HCT116 (cell line): Measurements from ENCODE around the gene PALM2AKAP2. TPM values are rescaled to one million over a fixed set of nuclear protein-coding genes. Genes with fewer than 3 reads are reported as not detected.

Experiments
- ATAC-seq: fragments of 200-7000 bp; cut with Tn5 transposase; 2 replicates; pipeline ENCODE4 v1.9.1; 2020; ENCODE audit warnings: mild to moderate bottlenecking, moderate library complexity
- BruUV-seq: library from RNA; stranded (reverse); fragments of 400-500 nt; replicated peaks from 2 replicates; lab custom pipeline; 2021; lab: Mats Ljungman, UMichigan
- CTCF ChIA-PET: fragments of 300-600 bp; sonication (Branson Sonifier 250); formaldehyde crosslinking; loops from one replicate; lab custom pipeline; 2021; ENCODE audit warnings: antibody characterized with exemption; lab: Charles Lee
- POLR2A ChIA-PET: fragments of 300-600, 350-600 bp; sonication (Branson Sonifier 250); formaldehyde crosslinking; loops from one replicate; lab custom pipeline; 2021; ENCODE audit warnings: antibody characterized with exemption; lab: Charles Lee
- RAD21 ChIA-PET, 2 experiments: fragments of 300-600 bp; sonication (Branson Sonifier 250); formaldehyde crosslinking; loops; one replicate each; lab custom pipeline; 2023; ENCODE audit warnings: low total read pairs in 2 of 2; ENCODE audit not compliant: uncharacterized antibody in 2 of 2, unreplicated experiment in 2 of 2, low non-redundant PET in 1 of 2; lab: Charles Lee
- DNase-seq: peaks from one replicate; pipeline ENCODE4 v3.0.0-alpha.2; 2010; ENCODE audit warnings: low read depth, low spot score
- H2AFZ ChIP-seq: fragments of 200-600 bp; shearing (Covaris generic), sonication (generic); 2 replicates; pipeline ENCODE4 v1.6.1; 2017; ENCODE audit warnings: low read depth, mixed run types, mixed read lengths, antibody characterized with exemption, low read length; ENCODE audit not compliant: poor library complexity, severe bottlenecking
- H3K27ac ChIP-seq: 2 replicates; pipeline ENCODE4 v1.5.1; 2012; ENCODE audit warnings: low read depth, low read length
- H3K27me3 ChIP-seq: fragments of 200-600 bp; sonication (generic); 2 replicates; pipeline ENCODE4 v1.6.1; 2016; ENCODE audit warnings: mixed run types, low read length, mixed read lengths; ENCODE audit not compliant: insufficient read depth
- H3K36me3 ChIP-seq, 2 experiments: fragments of 200-500 bp in 1 of 2; fragments of 200-600 bp in 1 of 2; sonication (Bioruptor generic) in 1 of 2; sonication (generic) in 1 of 2; 2 replicates each; pipeline versions ENCODE4 v1.5.1 to v1.6.1; 2014 to 2016; ENCODE audit warnings: low read length in 2 of 2, inconsistent platforms in 1 of 2, mixed read lengths in 1 of 2, mixed run types in 1 of 2; ENCODE audit not compliant: insufficient read depth in 2 of 2, control insufficient read depth in 1 of 2
- H3K4me1 ChIP-seq, 2 experiments: fragments of 200-600 bp in 1 of 2; sonication (generic) in 1 of 2; 2 replicates each; pipeline versions ENCODE4 v1.5.1 to v1.6.1; 2012 to 2017; ENCODE audit warnings: low read length in 2 of 2, inconsistent platforms in 1 of 2, mild to moderate bottlenecking in 1 of 2, mixed read lengths in 1 of 2, mixed run types in 1 of 2, moderate library complexity in 1 of 2; ENCODE audit not compliant: insufficient read depth in 2 of 2, control insufficient read depth in 1 of 2
- H3K4me2 ChIP-seq: fragments of 200-600 bp; sonication (generic); 2 replicates; pipeline ENCODE4 v1.6.1; 2017; ENCODE audit warnings: mixed run types, low read length, mixed read lengths
- H3K4me3 ChIP-seq, 2 experiments: fragments of 200-600 bp in 1 of 2; sonication (generic) in 1 of 2; replicated peaks in 1 of 2; 2 replicates each; pipeline ENCODE4 v1.5.1; 2011 to 2016; ENCODE audit warnings: low read length in 2 of 2, control low read depth in 1 of 2, low read depth in 1 of 2, mild to moderate bottlenecking in 1 of 2, mixed read lengths in 1 of 2, mixed run types in 1 of 2
- H3K79me2 ChIP-seq: fragments of 200-600 bp; sonication (generic); 2 replicates; pipeline ENCODE4 v1.6.1; 2017; ENCODE audit warnings: mild to moderate bottlenecking, mixed run types, low read length, moderate library complexity, mixed read lengths; ENCODE audit not compliant: insufficient read depth
- H3K9ac ChIP-seq: fragments of 200-600 bp; sonication (generic); 2 replicates; pipeline ENCODE4 v1.6.1; 2016; ENCODE audit warnings: low read length, mixed read lengths
- H3K9me2 ChIP-seq: fragments of 200-600 bp; sonication (generic), shearing (Covaris generic); 2 replicates; pipeline ENCODE4 v1.6.1; 2017; ENCODE audit warnings: mixed run types, mild to moderate bottlenecking, moderate library complexity; ENCODE audit not compliant: insufficient read depth
- H3K9me3 ChIP-seq, 2 experiments: fragments of 200-500 bp in 1 of 2; fragments of 200-600 bp in 1 of 2; sonication (Bioruptor generic) in 1 of 2; sonication (generic) in 1 of 2; 2 replicates each; pipeline ENCODE4 v1.6.1; 2014 to 2017; ENCODE audit warnings: low read length in 2 of 2, mixed read lengths in 2 of 2, inconsistent platforms in 1 of 2, low read depth in 1 of 2, mild to moderate bottlenecking in 1 of 2, mixed run types in 1 of 2, moderate library complexity in 1 of 2; ENCODE audit not compliant: control insufficient read depth in 1 of 2, insufficient read depth in 1 of 2
- H4K20me1 ChIP-seq: fragments of 200-600 bp; sonication (generic), shearing (Covaris generic); 2 replicates; pipeline ENCODE4 v1.6.1; 2017; ENCODE audit warnings: mixed run types, mild to moderate bottlenecking, moderate library complexity; ENCODE audit not compliant: insufficient read depth
- ATF3 ChIP-seq: IDR thresholded peaks from 2 replicates; pipeline ENCODE4 v1.6.1; 2012
- CTCF ChIP-seq, 3 experiments: fragments of 200-600 bp in 1 of 3; sonication (generic) in 1 of 3; IDR thresholded peaks in 2 of 3; conservative IDR thresholded peaks in 1 of 3; 2 replicates each; pipeline ENCODE4 v1.5.1; 2012 to 2017; ENCODE audit warnings: low read depth in 2 of 3, low read length in 2 of 3, antibody characterized with exemption in 1 of 3, borderline replicate concordance in 1 of 3, control low read depth in 1 of 3, mild to moderate bottlenecking in 1 of 3, mixed read lengths in 1 of 3, mixed run types in 1 of 3, moderate library complexity in 1 of 3; ENCODE audit not compliant: insufficient read depth in 1 of 3
- EGR1 ChIP-seq: IDR thresholded peaks from 2 replicates; pipeline ENCODE4 v1.6.1; 2012; ENCODE audit warnings: low read depth
- ELF1 ChIP-seq: IDR thresholded peaks from 2 replicates; pipeline ENCODE4 v1.6.1; 2012; ENCODE audit warnings: low read depth, borderline replicate concordance
- EZH2 ChIP-seq: fragments of 200-600 bp; sonication (generic); IDR thresholded peaks from 2 replicates; pipeline ENCODE4 v1.6.1; 2017; ENCODE audit warnings: antibody characterized with exemption, mixed run types
- JUND ChIP-seq: IDR thresholded peaks from 2 replicates; pipeline ENCODE4 v1.6.1; 2012
- POLR2A ChIP-seq: IDR thresholded peaks from 2 replicates; pipeline ENCODE4 v1.7.0; 2011; ENCODE audit warnings: borderline replicate concordance; ENCODE audit not compliant: insufficient read depth, insufficient read length; ENCODE audit errors: extremely low read depth
- POLR2AphosphoS5 ChIP-seq: IDR thresholded peaks from 2 replicates; pipeline ENCODE4 v1.6.1; 2011; ENCODE audit warnings: mild to moderate bottlenecking, low read depth, low read length, moderate library complexity
- REST ChIP-seq: IDR thresholded peaks from 2 replicates; pipeline ENCODE4 v1.6.1; 2012; ENCODE audit warnings: low read depth
- SP1 ChIP-seq: IDR thresholded peaks from 2 replicates; pipeline ENCODE4 v1.6.1; 2012; ENCODE audit warnings: low read depth
- TCF7L2 ChIP-seq: IDR thresholded peaks from 2 replicates; pipeline ENCODE4 v1.7.0; 2011; ENCODE audit warnings: borderline replicate concordance, inconsistent platforms; ENCODE audit not compliant: insufficient read depth, insufficient read length; ENCODE audit errors: extremely low read depth
- ZBTB33 ChIP-seq: IDR thresholded peaks from 2 replicates; pipeline ENCODE4 v1.6.1; 2011; ENCODE audit warnings: mild to moderate bottlenecking, low read length, moderate library complexity; ENCODE audit not compliant: insufficient replicate concordance; ENCODE audit errors: extremely low read depth
- ZFX ChIP-seq: fragments of 450-650 bp; IDR thresholded peaks from 2 replicates; pipeline ENCODE4 v1.6.1; 2017
- intact Hi-C: fragments of 100-400 bp; cut with micrococcal nuclease; formaldehyde crosslinking; loops from 2 replicates; pipeline ENCODE4 v1.10.0; 2022
- total RNA-seq: library from RNA; stranded (reverse); gene quantifications from one replicate; pipeline ENCODE4 v1.2.1, GENCODE V29; 2021; ENCODE audit not compliant: unreplicated experiment

Gene PALM2AKAP2
- total RNA-seq, 1 experiment from 2014 or later, result 0.34 TPM

- TF ChIP-seq REST, result no peak
- TF ChIP-seq, all 23 proteins: peak for 0
These were observed 28.7 kb upstream of the PALM2AKAP2 start (continued) for GRCh38 chr9:109751253-109751652.

GRCh38 chr9:109753308-109753707 lies 26.7 kb upstream of the PALM2AKAP2 start:
- no peak overlapping the region for H3K9ac ChIP-seq
- H3K4me2 ChIP-seq, result no peak overlapping the region
- peaks cover 93% of the 10 kb centered on the region for H3K27me3 ChIP-seq
- H2AFZ ChIP-seq, result no peak overlapping the region
- H3K27ac ChIP-seq, result no peak overlapping the region
- intact Hi-C loops, result no loop called here
- CTCF ChIA-PET, result no interaction called here
- H3K4me1 ChIP-seq, result no peaks in the 10 kb centered on the region
- H3K79me2 ChIP-seq, result no peaks in the 10 kb centered on the region
- H3K9me2 ChIP-seq, result no peaks in the 10 kb centered on the region
- H3K36me3 ChIP-seq, result no peaks in the 10 kb centered on the region
- ATAC-seq (no peak), DNase-seq (no peak)
- H3K9me3 ChIP-seq, result no peaks in the 10 kb centered on the region
- no TSS peak for BruUV-seq
- RAD21 ChIA-PET, result no interaction called here
- H4K20me1 ChIP-seq, result no peaks in the 10 kb centered on the region
- H3K4me3 ChIP-seq, result no peak overlapping the region
- POLR2A ChIA-PET, result no interaction called here
- TF ChIP-seq EGR1, result no peak
- no peak for TF ChIP-seq POLR2A
- no peak for TF ChIP-seq REST
- no peak for TF ChIP-seq ZFX
- TF ChIP-seq ELF1, result no peak
- TF ChIP-seq POLR2AphosphoS5, result no peak
- TF ChIP-seq EZH2, result no peak
- no peak for TF ChIP-seq ATF3
- TF ChIP-seq ZBTB33, result no peak
- no peak for TF ChIP-seq JUND
- no peak for TF ChIP-seq SP1
- TF ChIP-seq CTCF (IDR thresholded peaks at IDR 0.05 in 2 of 3, conservative IDR thresholded peaks at IDR 0.05 in 1 of 3; ENCODE audit: borderline replicate concordance in 1 of 3, insufficient read depth in 1 of 3, low read depth in 2 of 3, low read length in 2 of 3), result no peak
- TF ChIP-seq TCF7L2, result no peak
